Vagina (tissue), 2 donors: ENCODE results near the gene PEMT. TPM values are rescaled to one million over a fixed set of nuclear protein-coding genes. Genes with fewer than 3 reads are reported as not detected.

Experiments
- DNase-seq, 2 donors: peaks; one replicate each; pipeline ENCODE4 v3.0.0-alpha.2; 2017; ENCODE audit errors: extremely low spot score in 2 of 2
- H3K27ac ChIP-seq: fragments of 200-600 bp; sonication (generic); one replicate; pipeline ENCODE4 v1.5.1; 2019
- H3K27me3 ChIP-seq: fragments of 200-600 bp; sonication (generic); one replicate; pipeline ENCODE4 v1.5.1; 2019
- H3K36me3 ChIP-seq, 2 donors: fragments of 200-600 bp; sonication (generic); one replicate each; pipeline ENCODE4 v1.5.1; 2017 to 2019
- H3K4me1 ChIP-seq: fragments of 200-600 bp; sonication (generic); one replicate; pipeline ENCODE4 v1.5.1; 2019
- H3K4me3 ChIP-seq, 2 donors: fragments of 200-600 bp; sonication (generic); 1 replicate in 1 of 2; 2 replicates in 1 of 2; pipeline ENCODE4 v1.5.1; 2016 to 2019
- H3K9me3 ChIP-seq: fragments of 200-600 bp; sonication (generic); one replicate; pipeline ENCODE4 v1.5.1; 2019
- CTCF ChIP-seq, 3 experiments: fragments of 450-650 bp in 2 of 3; fragments of 200-600 bp in 1 of 3; sonication (generic) in 1 of 3; IDR thresholded peaks; one replicate each; pipeline ENCODE4 v1.5.1; 2017 to 2019; ENCODE audit warnings: antibody characterized with exemption in 3 of 3, mild to moderate bottlenecking in 2 of 3, moderate library complexity in 2 of 3
- POLR2A ChIP-seq, 2 donors: fragments of 450-650 bp; IDR thresholded peaks; one replicate each; pipeline ENCODE4 v1.6.1; 2017; ENCODE audit warnings: antibody characterized with exemption in 2 of 2, mild to moderate bottlenecking in 2 of 2, moderate library complexity in 2 of 2
- POLR2AphosphoS5 ChIP-seq, 2 donors: sonication (generic); formaldehyde crosslinking; IDR thresholded peaks; one replicate each; pipeline ENCODE4 v1.9.0; 2017; ENCODE audit warnings: antibody characterized with exemption in 2 of 2, mild to moderate bottlenecking in 2 of 2, low read depth in 1 of 2; ENCODE audit not compliant: insufficient read depth in 1 of 2
- intact Hi-C: fragments of 100-400 bp; cut with DNase I; formaldehyde crosslinking; loops from one replicate; pipeline ENCODE4 v1.15.1; 2023
- total RNA-seq: library from RNA; depleted of rRNA; stranded (reverse); fragments of >200 nt; gene quantifications from one replicate; pipeline ENCODE4 v1.2.3, GENCODE V29; 2016

The PEMT gene
- total RNA-seq, 1 donor from 2014 or later = 37.3 TPM

GRCh38 chr17:17512866-17513265, 78.6 kb downstream of the PEMT start:
- no peak for TF ChIP-seq POLR2AphosphoS5 (IDR thresholded peaks at IDR 0.05; ENCODE audit: insufficient read depth in 1 of 2, low read depth in 1 of 2)
- no peaks in the 10 kb centered on the region for H3K36me3 ChIP-seq
- peaks cover 16% of the 10 kb centered on the region for H3K4me1 ChIP-seq
- no peak for DNase-seq
- H3K27me3 ChIP-seq = no peaks in the 10 kb centered on the region
- H3K4me3 ChIP-seq = no peak overlapping the region
- intact Hi-C loops = no loop called here
- no peak overlapping the region for H3K27ac ChIP-seq
- no peaks in the 10 kb centered on the region for H3K9me3 ChIP-seq

GRCh38 chr17:17511881-17512858, 79.3 kb downstream of the PEMT start:
- Histone ChIP-seq H3K9me3 (no peaks in the 10 kb centered on the region), H3K4me3 (no peak overlapping the region), H3K27me3 (no peaks in the 10 kb centered on the region), H3K4me1 (peaks cover 16% of the 10 kb centered on the region), H3K36me3 (no peaks in the 10 kb centered on the region), H3K27ac (no peak overlapping the region)
- no peak for TF ChIP-seq CTCF (IDR thresholded peaks at IDR 0.05)
- no peak for DNase-seq
- intact Hi-C loops = no loop called here

- Histone ChIP-seq H3K4me1 (peaks cover 16% of the 10 kb centered on the region), H3K27me3 (no peaks in the 10 kb centered on the region), H3K36me3 (no peaks in the 10 kb centered on the region), H3K9me3 (no peaks in the 10 kb centered on the region), H3K4me3 (no peak overlapping the region), H3K27ac (no peak overlapping the region)
- intact Hi-C loops = no loop called here
- no peak for TF ChIP-seq POLR2A (IDR thresholded peaks at IDR 0.05)
- no peak for TF ChIP-seq CTCF (IDR thresholded peaks at IDR 0.05)
- TF ChIP-seq POLR2AphosphoS5 (IDR thresholded peaks at IDR 0.05; ENCODE audit: insufficient read depth in 1 of 2, low read depth in 1 of 2) = no peak
- no peak for DNase-seq
These were observed 80.2 kb downstream of the PEMT start for GRCh38 chr17:17511293-17511741.

GRCh38 chr17:17510456-17511292, 80.8 kb downstream of the PEMT start:
- Histone ChIP-seq H3K27ac (no peak overlapping the region), H3K4me1 (peaks cover 16% of the 10 kb centered on the region), H3K9me3 (no peaks in the 10 kb centered on the region), H3K27me3 (no peaks in the 10 kb centered on the region), H3K36me3 (no peaks in the 10 kb centered on the region), H3K4me3 (no peak overlapping the region)
- intact Hi-C loops = no loop called here
- TF ChIP-seq CTCF (IDR thresholded peaks at IDR 0.05) = no peak
- no peak for TF ChIP-seq POLR2A (IDR thresholded peaks at IDR 0.05)
- TF ChIP-seq POLR2AphosphoS5 (IDR thresholded peaks at IDR 0.05; ENCODE audit: insufficient read depth in 1 of 2, low read depth in 1 of 2) = no peak
- no peak for DNase-seq

- DNase-seq = no peak
- no peaks in the 10 kb centered on the region for H3K27me3 ChIP-seq
- no peaks in the 10 kb centered on the region for H3K9me3 ChIP-seq
- H3K4me1 ChIP-seq = peaks cover 16% of the 10 kb centered on the region
- TF ChIP-seq POLR2AphosphoS5 (IDR thresholded peaks at IDR 0.05; ENCODE audit: insufficient read depth in 1 of 2, low read depth in 1 of 2) (no peak), CTCF (IDR thresholded peaks at IDR 0.05) (no peak), POLR2A (IDR thresholded peaks at IDR 0.05) (no peak)
- H3K4me3 ChIP-seq = no peak overlapping the region
- intact Hi-C loops = loop anchor here (10.0 kb wide), 1 partner anchor 135 kb away; no protein-coding TSS in a partner anchor
- no peaks in the 10 kb centered on the region for H3K36me3 ChIP-seq
- H3K27ac ChIP-seq = no peak overlapping the region
These were observed 81.7 kb downstream of the PEMT start for GRCh38 chr17:17509601-17510425.
